Measurements from ENCODE around the gene BTBD9.

GRCh38 chr6:38134704-38135088, 505.0 kb downstream of the BTBD9 start:
- no peak for TF ChIP-seq CTCF (IDR thresholded peaks at IDR 0.05)
- TF ChIP-seq POLR2A (IDR thresholded peaks at IDR 0.05): no peak
